Measurements from ENCODE around the gene SPRN. TPM values are rescaled to one million over a fixed set of nuclear protein-coding genes. Genes with fewer than 3 reads are reported as not detected.
A peak's percentile ranks its signal among the peaks of the same experiment; 100 is the strongest.
"Not testable (repeated sequence)": the region's sequence is repeated elsewhere in the genome, so short reads cannot be mapped to it uniquely, and the experiment has no call there.

The SPRN gene
- total RNA-seq, 1 experiment from 2014 or later = not detected

DNA sequence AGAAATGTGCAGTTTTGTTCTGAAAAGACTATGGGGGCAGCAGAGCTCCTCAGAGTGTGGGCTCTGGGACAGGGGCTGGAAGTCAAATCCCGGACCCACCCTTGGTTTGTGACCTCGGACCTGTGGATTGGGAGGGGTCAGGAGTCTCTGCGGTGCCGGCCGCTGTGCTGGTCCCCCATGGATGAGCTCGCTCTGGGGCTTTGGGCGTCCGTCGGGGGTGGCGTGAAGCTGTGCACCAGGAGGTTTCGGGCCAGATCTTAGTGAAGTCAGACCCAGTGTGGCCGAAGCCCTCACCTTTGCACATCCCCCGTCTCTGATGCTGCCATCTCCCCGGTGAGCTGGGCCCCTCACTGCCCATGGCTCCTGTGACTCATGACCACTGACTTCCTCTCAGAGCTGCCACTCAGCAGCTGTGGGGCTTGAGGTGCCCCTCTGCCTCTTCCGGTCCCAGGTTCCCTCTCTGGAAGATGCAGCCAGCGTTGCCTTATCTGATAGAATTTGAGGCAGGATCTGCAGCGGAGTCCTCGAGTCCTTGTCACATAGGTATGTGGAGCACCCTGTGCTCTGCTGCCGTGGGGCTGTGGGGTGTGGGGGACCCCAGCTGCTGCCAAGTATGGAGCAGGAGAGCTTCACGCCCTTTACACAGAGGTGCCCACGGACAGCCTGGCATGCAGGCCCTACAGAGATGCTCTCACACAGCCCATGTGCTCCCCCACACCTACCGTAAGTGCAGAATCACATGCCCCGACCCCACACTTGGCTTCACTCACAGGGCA is 18.0 kb upstream of the SPRN start:
- in situ Hi-C loops (cut with HindIII; ENCODE audit: low sequenced_read_pairs) = no loop called here
- no peak for DNase-seq (ENCODE audit: low spot score)

DNA sequence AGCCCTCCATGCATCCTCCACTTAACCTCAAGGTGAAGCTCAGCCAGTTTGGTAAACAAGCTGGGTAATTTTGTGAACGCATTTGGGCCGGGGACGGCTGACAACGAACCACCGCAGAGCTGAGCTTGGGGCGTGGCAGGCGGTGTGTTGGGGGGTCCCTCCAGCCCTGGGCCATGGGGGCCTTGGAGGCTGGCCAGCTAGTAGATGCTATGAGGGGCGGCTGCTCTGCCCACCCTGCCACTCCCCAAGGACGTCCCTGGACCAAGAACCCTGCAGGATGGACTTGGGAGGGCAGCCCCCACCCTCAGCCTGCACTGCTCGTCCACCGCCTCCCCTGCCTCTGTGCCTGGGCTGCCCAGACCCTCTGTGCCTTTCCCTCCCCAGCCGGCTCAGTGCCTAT is 17.4 kb upstream of the SPRN start:
- no peak for DNase-seq (ENCODE audit: low spot score)
- in situ Hi-C loops (cut with HindIII; ENCODE audit: low sequenced_read_pairs) = no loop called here

DNA sequence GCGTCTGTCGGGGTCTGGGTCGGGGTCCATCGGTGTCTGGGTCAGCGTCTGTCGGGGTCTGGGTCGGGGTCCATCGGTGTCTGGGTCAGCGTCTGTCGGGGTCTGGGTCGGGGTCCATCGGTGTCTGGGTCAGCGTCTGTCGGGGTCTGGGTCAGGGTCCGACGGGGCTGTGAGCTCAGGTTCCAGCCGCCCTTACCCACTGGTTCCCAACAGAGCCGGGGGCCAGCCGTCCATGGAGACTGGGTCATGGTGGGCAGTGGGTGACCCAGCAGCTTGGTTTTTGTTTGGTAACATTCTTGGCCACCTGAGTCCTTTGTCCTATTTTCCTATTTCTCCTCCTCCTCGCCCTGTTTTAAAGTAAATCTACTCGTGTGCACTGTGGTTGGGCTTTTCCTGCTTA is 16.9 kb upstream of the SPRN start:
- in situ Hi-C loops (cut with HindIII; ENCODE audit: low sequenced_read_pairs); DNase-seq (ENCODE audit: low spot score): not testable (repeated sequence)

DNA sequence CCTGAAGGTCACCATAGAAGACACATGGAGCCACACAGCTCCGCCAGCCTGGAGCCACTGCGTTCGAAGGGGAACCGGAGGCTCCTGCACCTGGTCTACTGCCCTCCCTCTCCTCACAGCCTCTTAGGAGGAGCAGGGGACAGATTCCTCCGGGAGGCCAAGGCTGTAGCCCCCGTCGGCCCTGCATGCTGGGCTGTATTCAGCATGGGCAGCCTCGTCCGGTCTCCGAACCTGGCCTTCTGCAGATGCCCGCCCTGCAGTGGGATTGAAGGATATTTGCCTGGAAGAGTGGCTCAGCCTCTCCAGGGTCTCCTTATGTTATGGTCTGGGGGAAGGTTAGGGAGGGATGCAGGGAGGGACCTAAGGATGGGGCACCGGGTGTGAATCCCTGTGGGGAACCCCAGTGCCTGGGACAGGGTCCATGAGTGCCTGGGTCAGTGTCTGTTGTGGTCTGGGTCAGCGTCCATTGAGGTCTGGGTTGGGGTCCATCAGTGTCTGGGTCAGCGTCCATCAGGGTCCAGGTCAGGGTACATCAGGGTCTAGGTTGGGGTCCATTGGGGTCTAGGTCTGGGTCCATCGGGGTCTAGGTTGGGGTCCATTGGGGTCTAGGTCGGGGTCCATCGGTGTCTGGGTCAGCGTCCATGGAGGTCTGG is 16.3 kb upstream of the SPRN start:
- in situ Hi-C loops (cut with HindIII; ENCODE audit: low sequenced_read_pairs) = no loop called here
- DNase-seq (ENCODE audit: low spot score) = no peak

DNA sequence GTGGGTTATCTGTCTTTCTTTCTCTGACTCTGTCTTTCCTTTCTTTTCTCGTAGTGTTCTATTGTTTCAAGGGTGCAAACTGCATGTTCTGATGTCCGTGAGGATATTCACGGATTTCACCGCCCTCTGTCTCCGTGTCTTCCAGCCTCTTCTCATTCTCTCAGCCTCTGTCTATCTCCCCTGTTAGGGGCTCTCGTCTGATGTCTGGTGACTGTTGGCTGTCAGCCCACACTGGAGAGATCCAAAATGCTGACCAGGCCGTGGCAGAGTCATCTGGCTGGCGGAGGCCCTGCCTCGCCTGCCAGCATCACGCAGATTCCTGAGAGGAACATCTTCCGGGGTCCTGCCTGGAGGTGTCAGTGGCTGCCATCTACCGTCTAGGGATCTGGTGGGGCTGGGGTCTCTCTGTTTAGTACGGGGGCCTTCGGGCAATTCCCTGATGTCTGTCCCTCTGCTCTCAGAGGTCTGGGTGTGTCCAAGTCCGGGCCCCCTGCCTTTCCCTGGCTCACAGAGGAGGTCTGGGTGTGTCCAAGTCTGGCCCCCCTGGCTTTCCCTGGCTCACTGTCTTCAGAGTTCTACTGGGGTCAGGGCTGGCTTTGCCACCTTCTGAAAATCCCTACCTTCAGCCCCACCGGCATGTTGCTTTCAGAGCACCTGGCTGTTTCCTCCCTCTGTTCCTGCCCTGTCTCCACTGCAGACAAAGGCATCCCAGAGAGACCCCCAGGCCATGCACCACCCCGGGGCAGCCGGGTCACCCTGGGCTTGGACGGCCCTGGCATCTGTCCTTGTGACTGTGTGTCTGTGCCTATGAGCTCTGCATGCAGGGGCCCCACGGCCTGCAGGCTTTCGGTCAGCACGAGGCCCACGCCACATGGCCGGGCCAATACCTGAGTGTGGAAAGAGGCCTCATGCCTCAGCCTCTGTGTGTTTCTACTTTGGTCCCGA is 15.4 kb upstream of the SPRN start:
- in situ Hi-C loops (cut with HindIII; ENCODE audit: low sequenced_read_pairs) = no loop called here
- peak; percentile 4 for DNase-seq (ENCODE audit: low spot score)

DNA sequence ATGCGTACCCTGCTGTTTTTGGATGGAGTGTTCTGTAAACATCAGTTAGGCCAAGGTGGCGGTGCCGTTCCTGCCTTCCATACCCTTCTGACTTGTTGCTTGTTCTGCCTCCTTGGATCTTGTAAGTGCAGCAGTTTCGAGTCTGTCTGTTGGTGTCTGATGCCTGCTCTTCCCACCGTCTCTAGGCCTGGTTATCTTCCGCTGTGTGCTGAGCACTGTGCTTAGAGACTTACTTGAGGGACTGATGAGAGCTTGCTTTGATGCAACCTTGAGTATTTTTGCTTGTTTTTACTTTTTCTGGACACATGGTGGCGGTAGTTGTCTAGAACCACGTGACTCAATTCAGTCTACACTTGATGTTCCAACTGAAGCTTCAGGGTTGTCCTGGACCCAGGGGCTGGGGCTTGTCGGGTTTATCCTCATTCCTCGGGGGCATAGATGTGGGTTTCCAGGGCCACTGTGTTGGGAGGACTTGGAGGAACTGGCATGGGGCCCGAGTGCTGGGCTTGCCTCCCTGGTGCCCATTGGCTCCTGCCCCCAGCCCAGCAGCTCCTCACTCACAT is 14.4 kb upstream of the SPRN start:
- in situ Hi-C loops (cut with HindIII; ENCODE audit: low sequenced_read_pairs) = no loop called here
- DNase-seq (ENCODE audit: low spot score) = peak; percentile 54

DNA sequence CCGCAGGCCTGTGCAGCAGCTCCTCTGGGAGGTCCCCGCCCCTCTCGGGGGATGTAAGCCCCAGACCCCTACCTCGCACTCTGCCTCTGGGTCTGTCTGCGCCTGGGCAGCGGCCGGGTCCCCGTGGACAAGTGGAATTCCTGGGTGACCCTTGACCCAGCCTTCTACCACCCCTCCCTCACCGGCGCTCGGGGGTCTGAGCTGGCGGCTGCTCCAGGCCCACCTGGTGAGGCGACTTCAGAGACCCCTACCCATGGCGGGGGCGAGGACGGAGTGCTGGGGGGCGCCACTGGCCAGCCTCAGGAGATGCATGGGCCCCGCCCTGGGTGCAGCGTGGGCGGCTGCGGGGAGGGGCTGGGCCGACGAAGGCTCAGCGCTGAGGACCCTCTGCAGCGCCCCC is 8.4 kb upstream of the SPRN start:
- DNase-seq (ENCODE audit: low spot score); in situ Hi-C loops (cut with HindIII; ENCODE audit: low sequenced_read_pairs): not testable (repeated sequence)

DNA sequence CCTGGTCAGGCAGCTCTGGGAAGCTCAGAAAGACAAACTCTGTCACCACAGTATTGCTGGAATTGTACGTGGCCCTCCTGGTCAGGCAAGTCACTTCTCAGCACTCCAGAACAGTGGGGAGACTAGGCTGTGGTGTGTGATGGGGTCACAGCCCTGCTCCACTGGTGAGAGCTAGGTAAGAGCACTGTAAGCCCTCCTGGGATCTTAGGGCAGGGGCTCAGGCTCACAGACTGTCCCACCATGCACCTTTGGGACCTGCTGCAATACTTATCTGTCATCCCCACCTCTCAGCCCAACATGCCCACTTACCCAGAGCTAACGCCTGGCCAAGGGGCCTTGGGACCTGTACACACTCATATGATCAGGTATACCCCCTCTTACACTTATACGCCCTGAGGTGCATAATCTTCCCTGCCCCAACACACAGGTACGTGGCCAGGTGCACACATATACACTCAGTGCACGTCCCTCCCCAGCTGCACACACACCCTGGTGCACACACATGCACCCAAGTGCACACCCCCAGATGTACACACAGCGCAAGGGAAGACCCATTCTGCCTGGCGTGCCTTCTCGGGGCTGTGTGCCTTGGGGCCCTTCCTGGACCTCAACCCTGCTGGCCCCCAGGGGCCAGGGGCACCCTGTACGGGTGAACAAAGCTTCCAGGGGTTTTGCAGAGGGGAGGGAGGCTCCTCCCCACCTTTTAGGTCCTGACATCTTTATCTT is 7.6 kb upstream of the SPRN start:
- in situ Hi-C loops (cut with HindIII; ENCODE audit: low sequenced_read_pairs); DNase-seq (ENCODE audit: low spot score): not testable (repeated sequence)

DNA sequence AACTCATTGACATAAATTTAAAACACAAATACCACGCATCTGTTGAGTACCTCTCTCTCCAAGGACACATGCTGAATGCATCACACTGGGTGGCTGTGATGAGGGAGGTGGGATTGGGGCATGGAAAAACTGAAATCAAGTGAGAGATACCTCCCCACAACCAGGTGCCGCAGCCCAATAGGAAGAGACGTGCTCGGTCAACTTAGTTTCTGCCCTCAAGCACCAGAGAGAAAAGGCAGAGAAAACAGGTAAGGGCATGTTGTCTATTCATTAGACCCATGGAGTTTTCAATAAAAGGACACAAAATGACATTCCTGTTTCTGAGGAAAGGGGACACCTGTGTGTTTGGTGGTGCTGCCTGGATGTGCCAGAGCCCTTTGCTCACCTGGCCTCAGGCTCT is 5.1 kb upstream of the SPRN start:
- in situ Hi-C loops (cut with HindIII; ENCODE audit: low sequenced_read_pairs) = not testable (repeated sequence)

DNA sequence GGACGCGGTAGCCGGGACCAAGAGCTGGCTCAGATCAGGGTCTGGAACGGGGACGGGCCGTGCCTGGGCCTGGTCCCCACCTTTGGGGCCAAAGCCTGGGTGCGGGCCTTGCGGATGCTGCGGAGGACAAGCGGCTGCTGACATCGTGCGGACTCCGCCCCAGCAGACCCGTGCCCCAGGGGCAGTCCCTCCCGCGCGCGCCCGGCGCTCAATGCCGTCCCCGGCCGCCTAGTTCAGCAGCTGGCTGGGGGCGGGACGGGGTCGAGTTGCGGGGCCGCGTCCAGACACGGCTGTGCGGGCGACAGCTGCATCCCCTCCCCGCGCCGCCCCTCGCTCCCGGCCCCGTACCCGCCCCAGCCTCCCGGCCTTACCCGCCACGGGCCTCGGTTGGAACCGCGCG is 323 bp downstream of the SPRN start:
- in situ Hi-C loops (cut with HindIII; ENCODE audit: low sequenced_read_pairs); DNase-seq (ENCODE audit: low spot score): not testable (repeated sequence)

More for the DNA sequence above, 5.1 kb upstream of the SPRN start:
- DNase-seq (ENCODE audit: low spot score) = not testable (repeated sequence)

DNA sequence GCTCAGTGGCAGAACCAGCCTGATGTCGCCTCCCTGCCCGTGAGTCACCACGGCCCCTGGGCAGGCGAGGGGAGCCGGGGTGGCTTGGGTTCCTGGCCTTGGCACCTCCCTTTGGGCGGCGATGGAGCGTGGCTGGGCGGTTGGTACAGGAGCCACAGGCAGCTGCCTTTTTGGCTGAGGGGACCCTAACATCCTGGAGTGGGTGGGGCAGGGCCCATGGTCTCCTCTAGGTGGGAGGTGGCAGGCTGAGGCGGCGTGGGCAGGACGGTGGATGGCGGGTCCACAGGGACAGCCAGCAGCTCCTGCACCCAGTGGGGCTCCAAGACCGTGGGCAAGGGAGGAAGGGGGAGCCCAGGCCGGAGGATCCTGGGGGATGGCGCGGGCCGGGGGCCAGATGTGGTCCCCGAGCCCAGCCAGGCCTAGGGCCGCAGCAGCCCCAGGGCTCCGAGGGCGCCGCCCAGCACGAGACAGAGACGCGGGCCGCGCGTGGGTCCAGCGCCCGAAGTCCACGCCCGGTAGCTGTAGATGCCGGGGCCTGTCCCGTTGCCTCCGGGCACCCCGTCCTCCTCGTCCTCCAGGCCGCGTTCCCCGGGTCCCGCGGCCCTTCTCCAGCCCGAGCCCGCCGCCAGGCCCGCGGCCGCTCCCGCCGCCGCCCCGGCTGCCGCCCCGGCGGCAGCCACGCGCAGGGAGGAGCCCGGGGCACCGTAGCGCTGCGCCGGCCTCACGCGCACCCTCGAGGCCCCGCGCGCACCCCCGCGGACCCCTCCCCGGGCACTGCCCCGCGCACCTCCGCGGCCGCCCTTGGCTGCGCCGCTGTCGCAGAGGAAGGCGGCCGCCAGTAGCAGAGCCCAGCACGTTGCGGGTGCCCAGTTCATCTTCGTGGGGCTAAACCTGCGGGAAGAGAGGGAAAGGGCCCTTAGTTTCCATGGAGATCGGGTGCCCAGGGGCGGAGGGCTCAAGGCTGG is 1.3 kb downstream of the SPRN start:
- in situ Hi-C loops (cut with HindIII; ENCODE audit: low sequenced_read_pairs) = no loop called here
- peak; percentile 32 for DNase-seq (ENCODE audit: low spot score)

DNA sequence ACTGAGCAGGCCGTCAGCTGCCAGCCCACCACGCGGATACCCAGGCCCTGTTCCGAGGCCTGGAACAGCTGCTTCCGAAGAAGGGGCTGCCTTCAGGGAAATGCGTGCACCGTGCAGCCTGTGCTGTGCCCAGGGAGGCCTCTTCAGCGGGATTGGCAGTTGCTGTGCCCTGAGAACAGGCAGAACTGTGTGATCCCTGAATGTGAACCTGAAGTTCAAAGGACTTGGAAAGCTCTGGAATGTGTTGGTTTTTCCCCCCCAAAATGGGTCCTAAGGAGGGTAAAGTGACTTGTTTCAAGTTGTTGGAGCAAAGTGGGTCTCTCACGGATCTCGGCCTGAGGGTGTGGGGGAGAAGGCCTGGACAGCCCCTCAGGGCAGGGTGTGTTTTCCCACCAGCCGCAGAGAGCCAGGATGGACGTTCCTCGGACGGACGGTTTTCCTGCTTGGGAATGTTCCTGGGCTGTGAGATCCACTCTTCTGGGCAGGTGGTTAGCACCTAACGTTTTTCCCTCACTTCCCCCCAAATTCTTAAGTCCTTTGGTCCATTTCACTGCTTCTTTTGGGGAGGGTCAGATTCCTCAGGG is 2.1 kb downstream of the SPRN start:
- in situ Hi-C loops (cut with HindIII; ENCODE audit: low sequenced_read_pairs) = no loop called here
- no peak for DNase-seq (ENCODE audit: low spot score)

DNA sequence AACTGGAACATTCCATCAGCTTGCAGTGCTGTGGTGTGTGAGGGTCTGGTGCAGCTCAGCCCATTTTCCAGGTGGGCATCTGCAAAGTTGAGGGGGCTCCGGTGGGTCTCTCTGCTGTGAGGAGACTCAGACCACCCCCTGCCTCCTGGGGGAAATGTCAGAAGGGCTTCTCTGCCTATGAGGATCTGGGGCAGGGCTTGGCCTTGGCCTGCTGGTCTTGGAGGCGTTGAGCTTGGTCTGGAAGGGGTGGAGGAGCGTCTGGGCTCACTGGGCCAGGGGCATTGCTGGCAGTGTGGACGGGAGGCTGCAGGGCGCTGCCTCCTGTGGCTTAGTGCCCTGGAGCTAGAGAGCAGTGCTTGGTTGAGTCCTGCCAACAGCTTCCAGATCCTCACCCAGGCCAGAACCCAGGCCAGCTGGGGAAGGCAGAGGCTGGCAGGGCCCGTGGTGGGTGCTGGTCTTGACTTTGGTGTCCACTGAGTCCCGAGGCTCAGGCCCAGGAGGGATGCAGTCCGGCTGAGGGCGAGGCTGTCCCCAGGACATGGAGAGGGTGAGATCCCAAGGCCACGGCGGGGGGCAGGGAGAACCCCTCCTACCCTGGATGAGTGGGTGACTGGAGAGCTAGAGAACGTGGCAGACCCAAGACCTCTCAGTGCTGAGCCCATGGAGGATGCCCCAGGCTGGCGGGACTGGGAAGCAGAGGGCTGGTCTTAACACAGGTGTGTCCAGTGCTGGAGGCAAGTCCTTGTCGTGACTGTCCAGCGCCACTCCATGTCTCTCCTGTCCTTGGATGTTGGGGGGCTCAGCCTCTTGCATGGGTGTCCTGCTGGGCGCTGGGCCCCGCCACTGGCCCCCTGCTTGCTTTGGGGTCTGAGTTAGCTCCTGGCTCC is 2.8 kb downstream of the SPRN start:
- no peak for DNase-seq (ENCODE audit: low spot score)
- in situ Hi-C loops (cut with HindIII; ENCODE audit: low sequenced_read_pairs) = no loop called here

DNA sequence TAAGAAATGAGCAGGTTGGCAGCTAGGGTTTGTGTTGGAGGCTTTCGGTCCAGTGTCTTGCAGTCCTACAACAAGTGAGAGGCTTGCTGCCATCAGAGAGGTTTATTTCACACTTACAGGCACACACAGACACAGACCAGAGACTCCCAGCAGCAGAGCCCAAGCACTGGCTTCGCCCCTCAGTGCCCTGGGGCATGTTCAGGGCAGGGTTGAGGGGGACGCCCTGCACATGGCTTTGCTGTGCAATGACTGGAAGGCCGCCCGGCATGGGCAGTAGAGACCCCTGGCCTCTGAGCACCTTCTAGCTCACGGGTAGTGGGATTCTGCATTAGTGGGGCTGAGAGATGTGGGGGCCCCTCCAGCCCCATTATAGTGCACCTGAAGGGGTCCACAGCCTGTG is 3.8 kb downstream of the SPRN start:
- DNase-seq (ENCODE audit: low spot score) = no peak
- in situ Hi-C loops (cut with HindIII; ENCODE audit: low sequenced_read_pairs) = no loop called here

DNA sequence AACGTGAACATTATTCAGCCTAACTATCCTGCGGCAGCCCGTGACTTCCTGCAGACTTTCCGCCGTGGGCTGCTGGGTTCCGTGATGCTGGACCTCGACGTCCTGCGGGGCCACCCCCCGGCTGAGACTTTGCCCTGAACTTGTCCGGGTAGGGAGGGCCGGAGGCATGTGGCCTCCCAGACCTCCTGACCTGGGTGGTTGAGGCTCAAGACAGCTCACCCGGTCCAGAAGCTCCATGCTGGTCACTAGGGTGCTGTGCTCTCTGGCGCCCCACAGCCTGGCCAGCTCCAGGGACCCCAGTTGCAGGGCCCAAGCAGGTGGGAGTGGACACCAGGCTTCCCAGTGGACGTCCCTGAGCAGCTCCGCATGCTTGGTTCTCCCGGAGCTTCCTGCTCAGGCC is 4.4 kb downstream of the SPRN start:
- in situ Hi-C loops (cut with HindIII; ENCODE audit: low sequenced_read_pairs) = no loop called here
- no peak for DNase-seq (ENCODE audit: low spot score)

DNA sequence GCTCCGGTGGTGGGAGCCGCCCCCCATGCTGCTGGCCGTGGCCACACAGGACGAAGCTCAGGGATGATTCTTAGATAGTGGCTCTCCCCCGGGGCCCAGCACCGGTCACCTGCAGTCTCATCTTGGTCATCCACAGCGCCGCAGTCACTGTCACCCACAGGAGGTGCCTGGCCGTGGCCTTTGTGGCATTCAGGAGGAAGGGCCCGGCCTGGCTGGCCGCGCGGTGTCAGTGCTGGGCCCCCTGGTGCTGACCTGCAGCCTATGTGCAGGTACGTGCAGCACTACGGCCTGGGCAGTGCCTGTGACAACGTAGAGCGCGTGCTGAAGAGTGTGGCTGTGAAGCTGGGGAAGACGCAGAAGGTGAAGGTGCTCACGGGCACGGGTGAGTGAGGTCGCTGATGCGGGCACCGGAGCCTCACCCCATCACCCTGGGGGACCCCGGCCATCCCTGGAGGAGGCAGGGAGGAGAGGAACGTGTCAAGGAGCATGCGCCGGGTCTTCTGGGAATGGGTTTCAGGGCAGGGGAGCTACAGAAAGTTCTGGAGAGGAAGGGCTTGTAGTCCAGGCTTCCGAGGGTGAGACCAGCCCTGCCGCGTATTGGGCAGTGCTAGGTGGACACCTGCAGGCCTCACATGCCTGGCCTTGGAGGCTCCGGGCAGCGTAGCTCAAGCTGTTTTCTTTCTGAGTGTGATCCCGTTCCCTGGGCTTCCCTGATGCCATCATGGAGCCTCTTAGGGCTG is 5.0 kb downstream of the SPRN start:
- DNase-seq (ENCODE audit: low spot score) = no peak
- in situ Hi-C loops (cut with HindIII; ENCODE audit: low sequenced_read_pairs) = no loop called here

All from G401 (cell line).